ENCODE measurements around the gene NEK6.

GRCh38 chr9:124354346-124355038, 96.7 kb downstream of the NEK6 start:
- TF ChIP-seq, protein P1, sequence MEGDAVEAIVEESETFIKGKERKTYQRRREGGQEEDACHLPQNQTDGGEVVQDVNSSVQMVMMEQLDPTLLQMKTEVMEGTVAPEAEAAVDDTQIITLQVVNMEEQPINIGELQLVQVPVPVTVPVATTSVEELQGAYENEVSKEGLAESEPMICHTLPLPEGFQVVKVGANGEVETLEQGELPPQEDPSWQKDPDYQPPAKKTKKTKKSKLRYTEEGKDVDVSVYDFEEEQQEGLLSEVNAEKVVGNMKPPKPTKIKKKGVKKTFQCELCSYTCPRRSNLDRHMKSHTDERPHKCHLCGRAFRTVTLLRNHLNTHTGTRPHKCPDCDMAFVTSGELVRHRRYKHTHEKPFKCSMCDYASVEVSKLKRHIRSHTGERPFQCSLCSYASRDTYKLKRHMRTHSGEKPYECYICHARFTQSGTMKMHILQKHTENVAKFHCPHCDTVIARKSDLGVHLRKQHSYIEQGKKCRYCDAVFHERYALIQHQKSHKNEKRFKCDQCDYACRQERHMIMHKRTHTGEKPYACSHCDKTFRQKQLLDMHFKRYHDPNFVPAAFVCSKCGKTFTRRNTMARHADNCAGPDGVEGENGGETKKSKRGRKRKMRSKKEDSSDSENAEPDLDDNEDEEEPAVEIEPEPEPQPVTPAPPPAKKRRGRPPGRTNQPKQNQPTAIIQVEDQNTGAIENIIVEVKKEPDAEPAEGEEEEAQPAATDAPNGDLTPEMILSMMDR (IDR thresholded peaks at IDR 0.05; ENCODE audit: low read depth, low read length): no peak
- TF ChIP-seq POLR2A (IDR thresholded peaks at IDR 0.05; ENCODE audit: extremely low read depth, insufficient read length): no peak
- TF ChIP-seq, protein P2, sequence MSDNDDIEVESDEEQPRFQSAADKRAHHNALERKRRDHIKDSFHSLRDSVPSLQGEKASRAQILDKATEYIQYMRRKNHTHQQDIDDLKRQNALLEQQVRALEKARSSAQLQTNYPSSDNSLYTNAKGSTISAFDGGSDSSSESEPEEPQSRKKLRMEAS (IDR thresholded peaks at IDR 0.05; ENCODE audit: low read depth, low read length): no peak

All from NB4 (cell line).